Measurements from ENCODE around the gene RTN4IP1. TPM values are rescaled to one million over a fixed set of nuclear protein-coding genes. Genes with fewer than 3 reads are reported as not detected.

Gene RTN4IP1
- total and polyA plus RNA-seq, 7 donors = 10.0 to 25.6 (median 11.6) TPM

GRCh38 chr6:106586815-106587415 lies 42.4 kb downstream of the RTN4IP1 start:
- intact Hi-C loops (cut with DNase I) = no loop called here
- TF ChIP-seq CTCF (IDR thresholded peaks at IDR 0.05) = no peak
- Histone ChIP-seq H3K9me3 (no peaks in the 10 kb centered on the region), H3K27ac (no peak overlapping the region), H3K4me1 (peaks cover 12% of the 10 kb centered on the region), H3K27me3 (ENCODE audit: insufficient read depth in 3 of 3, low read length in 2 of 3) (no peaks in the 10 kb centered on the region), H3K4me3 (no peak overlapping the region), H3K36me3 (ENCODE audit: insufficient read depth in 1 of 2, low read depth in 1 of 2) (peaks cover 2 to 31% of the 10 kb centered on the region in 2 donors)
- no peak for ATAC-seq
- no peak for DNase-seq
- 80 to 95% (median 94%) methylated on average over 4 of the region's 4 CpGs for WGBS, 3 donors

- Histone ChIP-seq H3K27me3 (ENCODE audit: insufficient read depth in 3 of 3, low read length in 2 of 3) (no peaks in the 10 kb centered on the region), H3K4me1 (no peaks in the 10 kb centered on the region), H3K4me3 (no peak overlapping the region), H3K36me3 (ENCODE audit: insufficient read depth in 1 of 2, low read depth in 1 of 2) (peaks cover 2 to 18% of the 10 kb centered on the region in 2 donors), H3K27ac (peak overlapping the region; percentile 33), H3K9me3 (no peaks in the 10 kb centered on the region)
- 31 to 41% (median 34%) methylated on average over 1 of the region's 1 CpG for WGBS, 3 donors
- TF ChIP-seq CTCF (IDR thresholded peaks at IDR 0.05) = no peak
- no peak for DNase-seq
- ATAC-seq = peak; percentile 54 to 79 (median 66)
- intact Hi-C loops (cut with DNase I) = no loop called here
Observed at GRCh38 chr6:106581468-106581867, 47.8 kb downstream of the RTN4IP1 start.

GRCh38 chr6:106579281-106579680 lies 50.0 kb downstream of the RTN4IP1 start:
- H3K4me1 ChIP-seq = no peaks in the 10 kb centered on the region
- H3K9me3 ChIP-seq = no peaks in the 10 kb centered on the region
- peaks cover 2 to 21% of the 10 kb centered on the region in 2 donors for H3K36me3 ChIP-seq (ENCODE audit: insufficient read depth in 1 of 2, low read depth in 1 of 2)
- intact Hi-C loops (cut with DNase I) = no loop called here
- TF ChIP-seq CTCF (IDR thresholded peaks at IDR 0.05) = no peak
- 77 to 94% (median 85%) methylated on average over 2 of the region's 2 CpGs for WGBS, 3 donors
- ATAC-seq (no peak), DNase-seq (no peak)
- H3K27me3 ChIP-seq (ENCODE audit: insufficient read depth in 3 of 3, low read length in 2 of 3) = no peaks in the 10 kb centered on the region
- H3K4me3 ChIP-seq = no peak overlapping the region
- H3K27ac ChIP-seq = no peak overlapping the region

- 59 to 75% (median 63%) methylated on average over 16 of the region's 16 CpGs for WGBS, 3 donors
- intact Hi-C loops (cut with DNase I) = no loop called here
- H3K27ac ChIP-seq = peak overlapping the region; percentile 76
- no peaks in the 10 kb centered on the region for H3K4me1 ChIP-seq
- TF ChIP-seq CTCF (IDR thresholded peaks at IDR 0.05) = no peak
- ATAC-seq (peak; percentile 93 to 96 (median 95)), DNase-seq (peak; percentile 39 to 62)
- no peaks in the 10 kb centered on the region for H3K9me3 ChIP-seq
- no peaks in the 10 kb centered on the region for H3K27me3 ChIP-seq (ENCODE audit: insufficient read depth in 3 of 3, low read length in 2 of 3)
- no peak overlapping the region for H3K4me3 ChIP-seq
- H3K36me3 ChIP-seq (ENCODE audit: insufficient read depth in 1 of 2, low read depth in 1 of 2) = peaks cover 2 to 34% of the 10 kb centered on the region in 2 donors
Observed at GRCh38 chr6:106574741-106575458, 54.4 kb downstream of the RTN4IP1 start.

All from psoas muscle (tissue), 8 donors.